PC-9 (cell line): ENCODE measurements around the gene KPNB1. TPM values are rescaled to one million over a fixed set of nuclear protein-coding genes. Genes with fewer than 3 reads are reported as not detected.

Experiments
- BruUV-seq: library from RNA; stranded (reverse); fragments of 400-500 nt; replicated peaks from 2 replicates; lab custom pipeline; 2021; lab: Mats Ljungman, UMichigan
- CTCF ChIA-PET: fragments of 300-600 bp; sonication (Branson Sonifier 250); formaldehyde crosslinking; loops from one replicate; lab custom pipeline; 2022; ENCODE audit warnings: antibody characterized with exemption; lab: Charles Lee
- POLR2A ChIA-PET: fragments of 300-600 bp; sonication (Branson Sonifier 250); formaldehyde crosslinking; loops from one replicate; lab custom pipeline; 2022; ENCODE audit warnings: antibody characterized with exemption; ENCODE audit not compliant: unreplicated experiment; lab: Charles Lee
- DNase-seq, 2 experiments: peaks; one replicate each; pipeline versions ENCODE4 v3.0.0 to v3.0.0-alpha.2; 2015 to 2022; ENCODE audit warnings: mixed read lengths in 1 of 2
- H2AFZ ChIP-seq: fragments of 200-600 bp; sonication (generic); 2 replicates; pipeline ENCODE4 v1.8.1; 2017; ENCODE audit warnings: antibody characterized with exemption
- H3F3A ChIP-seq: fragments of 200-600 bp; sonication (generic); 2 replicates; pipeline ENCODE4 v1.8.1; 2017; ENCODE audit warnings: antibody characterized with exemption, mild to moderate bottlenecking, low read depth; ENCODE audit not compliant: insufficient read depth
- H3K27ac ChIP-seq: fragments of 200-600 bp; sonication (generic); 2 replicates; pipeline ENCODE4 v1.6.1; 2016; ENCODE audit warnings: mixed run types
- H3K27me3 ChIP-seq: fragments of 200-600 bp; sonication (generic); 2 replicates; pipeline ENCODE4 v1.6.1; 2016; ENCODE audit warnings: low read depth, mixed run types; ENCODE audit not compliant: insufficient read depth
- H3K36me3 ChIP-seq: fragments of 200-600 bp; sonication (generic); 2 replicates; pipeline ENCODE4 v1.6.1; 2016; ENCODE audit warnings: low read depth, mixed run types
- H3K4me1 ChIP-seq: fragments of 200-600 bp; sonication (generic); replicated peaks from 2 replicates; pipeline ENCODE4 v1.6.1; 2016; ENCODE audit warnings: mixed run types; ENCODE audit not compliant: insufficient read depth
- H3K4me2 ChIP-seq: fragments of 200-600 bp; sonication (generic); 2 replicates; pipeline ENCODE4 v1.6.1; 2017; ENCODE audit warnings: mixed run types
- H3K4me3 ChIP-seq: fragments of 200-600 bp; sonication (generic); 2 replicates; pipeline ENCODE4 v1.6.1; 2016; ENCODE audit warnings: mixed run types
- H3K79me2 ChIP-seq: fragments of 200-600 bp; sonication (generic); 2 replicates; pipeline ENCODE4 v1.6.1; 2017; ENCODE audit warnings: low read depth, mixed run types
- H3K9me2 ChIP-seq: fragments of 200-600 bp; sonication (generic); 2 replicates; pipeline ENCODE4 v1.8.1; 2017; ENCODE audit warnings: mild to moderate bottlenecking; ENCODE audit not compliant: insufficient read depth
- H3K9me3 ChIP-seq: fragments of 200-600 bp; sonication (generic); 2 replicates; pipeline ENCODE4 v1.8.1; 2016; ENCODE audit warnings: low read depth; ENCODE audit not compliant: insufficient read depth
- H4K20me1 ChIP-seq: fragments of 200-600 bp; sonication (generic); 2 replicates; pipeline ENCODE4 v1.8.1; 2017; ENCODE audit not compliant: insufficient read depth
- EZH2 ChIP-seq: fragments of 200-600 bp; sonication (generic); IDR thresholded peaks from 2 replicates; pipeline ENCODE4 v1.8.0; 2017; ENCODE audit warnings: antibody characterized with exemption, low read depth
- intact Hi-C: fragments of 100-400 bp; cut with micrococcal nuclease; formaldehyde crosslinking; loops from one replicate; pipeline ENCODE4 v1.10.0; 2022; ENCODE audit not compliant: unreplicated experiment
- total RNA-seq: library from RNA; stranded (reverse); gene quantifications from 2 replicates; pipeline ENCODE4 v1.2.3, GENCODE V29; 2021
- TF ChIP-seq, protein P1 (sequence below): fragments of 200-600 bp; sonication (generic); conservative IDR thresholded peaks from 2 replicates; pipeline ENCODE4 v1.6.1; 2017; ENCODE audit warnings: mixed run types, antibody characterized with exemption, mild to moderate bottlenecking, moderate library complexity

KPNB1 gene
- total RNA-seq, 1 experiment from 2014 or later: 306 TPM

DNA sequence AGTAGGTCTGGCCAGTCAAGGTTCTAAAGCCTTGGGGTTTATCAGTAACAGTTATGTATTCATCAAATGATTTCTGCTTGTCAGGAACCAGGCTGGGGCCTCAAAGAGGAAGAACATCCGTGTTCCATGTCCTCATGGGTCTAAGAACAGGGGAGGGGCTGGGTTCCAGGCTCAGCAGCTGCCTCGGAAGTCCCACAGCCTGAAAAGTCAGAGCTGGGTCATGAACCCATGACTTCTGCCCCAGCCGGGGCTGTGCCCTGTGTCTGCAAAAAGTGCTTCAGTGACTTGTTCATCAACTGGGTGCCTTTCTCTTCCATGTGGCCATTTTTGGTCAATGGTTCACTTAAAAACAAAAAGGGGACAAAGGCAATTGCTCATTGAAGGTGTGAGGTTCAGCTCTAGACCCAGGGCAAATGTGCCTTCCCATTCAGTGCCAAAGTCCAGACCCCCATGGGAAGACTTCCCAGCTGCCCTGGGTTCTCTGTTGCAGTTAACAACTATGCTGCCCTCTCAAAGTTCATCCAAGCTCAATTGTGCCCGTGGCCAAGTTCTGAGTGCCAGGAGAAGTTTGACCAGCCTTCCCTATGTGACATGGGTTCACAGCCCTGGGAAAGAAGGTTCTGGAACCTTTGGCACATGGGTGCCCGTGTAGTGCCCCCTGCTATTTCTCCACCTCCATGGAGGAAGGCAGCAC is 62.8 kb downstream of the KPNB1 start:
- Histone ChIP-seq H3K4me3 (no peak overlapping the region), H3K9me3 (no peaks in the 10 kb centered on the region), H3K36me3 (no peaks in the 10 kb centered on the region), H4K20me1 (no peaks in the 10 kb centered on the region), H3K79me2 (no peaks in the 10 kb centered on the region), H3K4me1 (no peaks in the 10 kb centered on the region), H3K9me2 (no peaks in the 10 kb centered on the region), H3K4me2 (no peak overlapping the region), H3F3A (no peaks in the 10 kb centered on the region), H2AFZ (no peak overlapping the region), H3K27ac (no peak overlapping the region), H3K27me3 (peaks cover 37% of the 10 kb centered on the region)
- BruUV-seq: no TSS peak
- intact Hi-C loops: no loop called here
- TF ChIP-seq, protein P1, sequence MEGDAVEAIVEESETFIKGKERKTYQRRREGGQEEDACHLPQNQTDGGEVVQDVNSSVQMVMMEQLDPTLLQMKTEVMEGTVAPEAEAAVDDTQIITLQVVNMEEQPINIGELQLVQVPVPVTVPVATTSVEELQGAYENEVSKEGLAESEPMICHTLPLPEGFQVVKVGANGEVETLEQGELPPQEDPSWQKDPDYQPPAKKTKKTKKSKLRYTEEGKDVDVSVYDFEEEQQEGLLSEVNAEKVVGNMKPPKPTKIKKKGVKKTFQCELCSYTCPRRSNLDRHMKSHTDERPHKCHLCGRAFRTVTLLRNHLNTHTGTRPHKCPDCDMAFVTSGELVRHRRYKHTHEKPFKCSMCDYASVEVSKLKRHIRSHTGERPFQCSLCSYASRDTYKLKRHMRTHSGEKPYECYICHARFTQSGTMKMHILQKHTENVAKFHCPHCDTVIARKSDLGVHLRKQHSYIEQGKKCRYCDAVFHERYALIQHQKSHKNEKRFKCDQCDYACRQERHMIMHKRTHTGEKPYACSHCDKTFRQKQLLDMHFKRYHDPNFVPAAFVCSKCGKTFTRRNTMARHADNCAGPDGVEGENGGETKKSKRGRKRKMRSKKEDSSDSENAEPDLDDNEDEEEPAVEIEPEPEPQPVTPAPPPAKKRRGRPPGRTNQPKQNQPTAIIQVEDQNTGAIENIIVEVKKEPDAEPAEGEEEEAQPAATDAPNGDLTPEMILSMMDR: no peak
- no peak for TF ChIP-seq EZH2
- no peak for DNase-seq
- ChIA-PET POLR2A (no interaction called here), CTCF (no interaction called here)

DNA sequence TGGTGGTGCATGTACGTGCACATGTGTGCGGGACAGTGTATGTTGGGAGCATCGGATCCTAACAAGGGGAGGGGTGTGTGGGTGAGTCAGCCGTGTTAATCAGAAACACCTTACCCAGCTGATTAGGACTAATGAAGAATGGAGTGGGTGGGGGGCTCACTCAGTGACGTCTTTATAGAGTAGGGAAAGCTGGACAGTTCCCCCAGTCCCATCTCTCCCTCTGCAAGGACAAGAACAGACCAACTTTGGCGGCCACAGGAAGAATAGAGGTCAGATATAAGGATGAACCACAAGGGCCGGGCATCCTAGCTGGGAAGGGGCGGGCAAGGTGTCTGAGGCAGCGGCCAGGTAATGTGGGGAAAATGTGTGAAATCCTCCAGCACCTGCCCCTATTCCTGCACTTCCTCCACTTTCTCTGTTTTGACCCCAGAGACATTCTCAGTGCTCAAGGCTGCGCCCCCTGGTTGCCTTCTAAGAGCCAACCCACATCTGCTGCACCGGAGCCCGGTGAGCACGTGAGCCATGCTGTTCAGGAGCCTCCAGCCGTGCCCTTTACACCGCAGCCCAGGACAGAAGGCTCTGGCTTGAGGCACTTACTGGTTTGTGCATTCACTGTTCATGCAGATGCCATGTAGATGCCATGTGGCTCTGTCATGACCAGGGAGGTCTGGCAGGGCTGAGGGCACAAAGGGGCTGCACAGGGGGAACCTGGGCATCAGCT is 64.4 kb downstream of the KPNB1 start:
- no peak for DNase-seq
- Histone ChIP-seq H2AFZ (no peak overlapping the region), H3K4me3 (no peak overlapping the region), H3K4me2 (no peak overlapping the region), H4K20me1 (no peaks in the 10 kb centered on the region), H3K36me3 (no peaks in the 10 kb centered on the region), H3K9me3 (no peaks in the 10 kb centered on the region), H3K27ac (no peak overlapping the region), H3K79me2 (no peaks in the 10 kb centered on the region), H3F3A (peaks cover 6% of the 10 kb centered on the region), H3K4me1 (peaks cover 15% of the 10 kb centered on the region), H3K9me2 (no peaks in the 10 kb centered on the region), H3K27me3 (peaks cover 37% of the 10 kb centered on the region)
- ChIA-PET POLR2A (no interaction called here), CTCF (no interaction called here)
- BruUV-seq: no TSS peak
- intact Hi-C loops: no loop called here
- TF ChIP-seq, protein P1: no peak
- TF ChIP-seq EZH2: no peak

DNA sequence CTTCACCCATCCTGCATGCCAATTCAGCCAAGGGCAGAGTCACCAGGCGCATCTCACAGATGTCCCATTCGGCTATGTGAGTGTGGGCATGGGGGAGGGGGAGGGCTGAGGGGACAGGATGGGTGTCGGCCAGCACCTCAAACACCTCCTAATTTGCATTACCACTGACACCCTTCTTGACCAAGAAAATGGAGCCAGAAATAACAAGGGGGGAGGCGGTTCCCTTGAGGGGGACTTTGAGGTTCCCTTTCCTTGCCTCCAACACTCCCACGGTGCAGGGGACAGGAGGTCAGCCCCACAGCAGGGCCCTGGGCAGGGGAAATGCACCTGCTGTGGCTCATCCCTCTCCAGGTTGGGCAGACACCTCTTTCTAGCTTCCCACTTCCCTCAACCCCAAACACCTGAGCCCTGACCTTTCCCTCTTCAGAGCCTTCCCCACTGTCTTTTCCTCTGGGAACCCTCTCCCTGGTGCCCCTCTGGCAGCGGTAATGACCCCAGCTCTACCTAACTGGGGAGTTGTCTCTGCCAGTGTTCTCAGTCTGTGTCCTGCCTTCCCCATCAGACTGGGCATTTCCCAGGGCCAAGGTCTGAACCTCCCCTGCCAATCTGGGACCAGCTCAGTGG is 65.2 kb downstream of the KPNB1 start:
- intact Hi-C loops: no loop called here
- Histone ChIP-seq H3K79me2 (no peaks in the 10 kb centered on the region), H3K9me2 (no peaks in the 10 kb centered on the region), H3K9me3 (no peaks in the 10 kb centered on the region), H3K4me3 (no peak overlapping the region), H3K4me2 (no peak overlapping the region), H3K27ac (no peak overlapping the region), H4K20me1 (no peaks in the 10 kb centered on the region), H2AFZ (no peak overlapping the region), H3K4me1 (peaks cover 23% of the 10 kb centered on the region), H3K27me3 (peaks cover 37% of the 10 kb centered on the region), H3K36me3 (no peaks in the 10 kb centered on the region), H3F3A (peaks cover 10% of the 10 kb centered on the region)
- ChIA-PET CTCF (no interaction called here), POLR2A (no interaction called here)
- no peak for DNase-seq
- BruUV-seq: no TSS peak
- no peak for TF ChIP-seq EZH2
- TF ChIP-seq, protein P1: no peak
